Measurements from ENCODE around the gene STEEP1.
"Not testable (repeated sequence)": the region's sequence is repeated elsewhere in the genome, so short reads cannot be mapped to it uniquely, and the experiment has no call there.

Gene STEEP1

DNA sequence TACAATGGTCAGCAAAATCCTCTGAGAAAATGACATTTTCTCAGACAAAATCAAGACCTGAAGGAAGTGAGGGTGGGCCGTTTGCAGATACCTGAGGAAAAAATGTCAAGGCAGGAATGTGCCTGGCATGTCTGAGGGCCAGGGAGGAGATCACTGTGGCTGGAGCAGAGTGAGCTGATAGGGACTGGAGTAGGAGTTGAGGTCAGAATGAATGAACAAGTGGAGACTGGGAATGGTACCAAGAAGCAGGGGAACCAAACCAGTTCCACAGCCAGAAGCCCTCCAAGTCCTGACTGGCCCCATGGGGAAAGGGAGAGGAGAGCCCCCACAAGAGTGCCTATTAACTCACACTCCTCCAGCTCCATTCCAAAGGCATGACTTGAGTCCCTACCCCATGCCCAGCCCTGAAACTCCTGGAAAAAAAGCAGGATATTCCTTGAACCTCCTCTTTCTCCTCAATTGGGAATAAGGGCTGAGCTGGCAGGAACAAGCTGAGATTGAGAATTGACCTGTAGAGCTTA lies 41.5 kb downstream of the STEEP1 start:
- Histone ChIP-seq H3K4me3 (ENCODE audit: extremely low read depth, insufficient read depth, low read length, poor library complexity, severe bottlenecking) (no peak overlapping the region), H3K9me3 (ENCODE audit: control insufficient read depth, low read length) (no peaks in the 10 kb centered on the region), H3K27ac (ENCODE audit: low read depth, low read length, severe bottlenecking) (no peak overlapping the region), H3K36me3 (ENCODE audit: control insufficient read depth, insufficient read depth, low read length) (no peaks in the 10 kb centered on the region), H3K4me1 (ENCODE audit: control insufficient read depth, insufficient read depth, low read length, poor library complexity, severe bottlenecking) (no peaks in the 10 kb centered on the region)
- WGBS, 2 experiments (ENCODE audit: insufficient coverage in 2 of 2) = 86 to 100% methylated on average over 1 of the region's 1 CpG

DNA sequence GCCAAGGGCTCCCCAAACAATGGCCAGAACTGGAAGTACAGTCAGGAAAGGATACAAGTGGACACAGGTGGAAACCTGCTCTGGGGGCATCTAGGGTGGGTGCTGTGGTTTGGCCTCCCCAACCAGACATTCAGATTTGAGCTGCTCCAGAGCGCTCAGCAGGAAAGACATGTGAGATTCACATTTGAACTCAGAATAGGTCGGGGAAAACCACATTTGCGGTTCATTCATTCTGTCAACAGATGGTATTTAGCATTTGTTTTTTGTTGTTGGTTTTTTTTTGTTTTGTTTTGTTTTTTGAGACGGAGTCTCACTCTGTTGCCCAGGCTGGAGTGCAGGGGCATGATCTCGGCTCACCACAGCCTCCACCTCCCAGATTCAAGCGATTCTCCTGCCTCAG lies 44.0 kb downstream of the STEEP1 start:
- WGBS, 2 experiments (ENCODE audit: insufficient coverage in 2 of 2) = 100% methylated on average over 1 of the region's 6 CpGs; no CpG with 5 or more reads in 1 of the 2 experiments
- no peaks in the 10 kb centered on the region for H3K4me1 ChIP-seq (ENCODE audit: control insufficient read depth, insufficient read depth, low read length, poor library complexity, severe bottlenecking)
- H3K27ac ChIP-seq (ENCODE audit: low read depth, low read length, severe bottlenecking) = no peak overlapping the region
- H3K9me3 ChIP-seq (ENCODE audit: control insufficient read depth, low read length) = no peaks in the 10 kb centered on the region
- no peak overlapping the region for H3K4me3 ChIP-seq (ENCODE audit: extremely low read depth, insufficient read depth, low read length, poor library complexity, severe bottlenecking)
- no peaks in the 10 kb centered on the region for H3K36me3 ChIP-seq (ENCODE audit: control insufficient read depth, insufficient read depth, low read length)

DNA sequence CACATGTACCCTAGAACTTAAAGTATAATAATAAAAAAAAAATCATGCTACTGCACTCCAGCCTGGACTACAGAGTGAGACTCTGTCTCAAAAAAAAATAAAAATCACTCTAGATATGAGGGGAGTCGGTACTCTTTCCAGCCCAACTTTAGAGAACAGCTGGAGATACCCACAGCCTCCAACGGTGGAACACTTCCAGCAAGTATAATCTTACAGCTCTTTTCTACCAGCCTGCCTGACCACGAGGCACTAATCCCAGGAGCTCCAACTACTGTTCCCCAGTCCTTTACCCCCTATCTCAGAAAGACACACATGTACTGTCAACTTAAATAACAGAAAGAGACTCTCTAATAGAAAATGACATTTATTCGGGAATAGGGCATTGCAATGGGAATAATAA lies 46.8 kb downstream of the STEEP1 start:
- WGBS, 2 experiments (ENCODE audit: insufficient coverage in 2 of 2) = 100% methylated on average over 1 of the region's 4 CpGs; no CpG with 5 or more reads in 1 of the 2 experiments
- Histone ChIP-seq H3K36me3 (ENCODE audit: control insufficient read depth, insufficient read depth, low read length) (no peaks in the 10 kb centered on the region), H3K4me1 (ENCODE audit: control insufficient read depth, insufficient read depth, low read length, poor library complexity, severe bottlenecking) (no peaks in the 10 kb centered on the region)

DNA sequence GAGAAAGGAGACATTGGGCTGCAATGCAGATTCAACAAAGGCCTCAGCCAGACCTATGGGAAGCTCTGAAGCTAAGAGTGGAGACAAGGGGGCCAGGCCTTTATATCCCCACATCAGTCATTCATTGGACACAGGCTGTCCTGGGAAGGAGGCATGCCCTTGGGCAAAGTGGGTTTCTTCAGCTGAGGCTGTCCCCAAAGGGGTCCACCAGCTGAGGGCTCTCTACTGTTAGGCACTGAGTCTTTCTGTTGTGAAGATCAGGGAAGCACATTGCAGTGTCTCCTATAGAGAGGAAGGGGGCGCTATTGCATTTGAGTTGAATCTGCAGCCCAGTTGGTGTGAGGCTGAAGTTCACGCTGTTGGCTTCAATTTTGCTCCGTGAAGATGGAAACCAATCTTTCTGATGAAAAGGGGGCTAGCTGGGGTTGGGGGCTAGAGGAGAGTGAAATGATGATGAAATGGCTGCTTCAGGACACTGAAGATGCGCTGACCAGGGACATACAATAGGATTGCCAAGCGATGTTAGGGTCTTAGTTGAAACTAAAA lies 49.0 kb downstream of the STEEP1 start:
- H3K4me1 ChIP-seq (ENCODE audit: control insufficient read depth, insufficient read depth, low read length, poor library complexity, severe bottlenecking) = no peaks in the 10 kb centered on the region
- WGBS, 2 experiments (ENCODE audit: insufficient coverage in 2 of 2) = 28 to 50% methylated on average over 2 to 5 of the region's 5 CpGs
- H3K9me3 ChIP-seq (ENCODE audit: control insufficient read depth, low read length) = no peaks in the 10 kb centered on the region
- no peak overlapping the region for H3K27ac ChIP-seq (ENCODE audit: low read depth, low read length, severe bottlenecking)
- H3K36me3 ChIP-seq (ENCODE audit: control insufficient read depth, insufficient read depth, low read length) = no peaks in the 10 kb centered on the region
- no peak overlapping the region for H3K4me3 ChIP-seq (ENCODE audit: extremely low read depth, insufficient read depth, low read length, poor library complexity, severe bottlenecking)

More for the DNA sequence above, 46.8 kb downstream of the STEEP1 start:
- H3K4me3 ChIP-seq (ENCODE audit: extremely low read depth, insufficient read depth, low read length, poor library complexity, severe bottlenecking) = no peak overlapping the region
- no peaks in the 10 kb centered on the region for H3K9me3 ChIP-seq (ENCODE audit: control insufficient read depth, low read length)
- H3K27ac ChIP-seq (ENCODE audit: low read depth, low read length, severe bottlenecking) = no peak overlapping the region

DNA sequence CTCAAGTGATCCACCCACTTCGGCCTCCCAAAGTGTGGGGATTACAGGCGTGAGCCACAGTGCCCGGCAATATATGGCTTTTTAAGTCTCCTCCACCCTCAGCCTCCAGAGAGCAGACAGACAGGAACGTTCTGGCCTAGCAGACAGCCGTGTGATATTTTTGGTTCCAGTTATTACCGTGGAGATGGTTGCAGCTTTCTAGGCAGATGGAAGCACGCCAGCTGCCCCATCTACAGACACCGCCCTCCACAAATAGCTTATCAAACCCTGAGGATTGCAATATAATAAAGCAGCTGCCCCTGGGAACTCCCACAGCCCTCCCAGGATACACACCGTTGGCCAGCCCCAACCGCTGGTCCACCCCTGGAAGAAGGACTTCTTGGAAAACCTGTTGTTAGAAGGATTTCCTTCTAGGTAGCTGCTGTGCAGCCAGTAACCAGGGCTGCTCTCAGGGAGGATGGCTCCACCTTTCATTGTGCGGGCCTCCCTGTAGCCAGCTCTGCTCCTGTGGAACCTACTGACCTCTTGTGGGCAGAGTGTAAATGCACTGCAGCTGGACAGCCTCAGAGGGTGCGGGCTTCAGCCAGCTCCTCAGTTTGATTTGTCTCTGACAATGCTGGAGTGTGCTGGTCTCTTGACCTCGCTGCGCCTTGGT lies 52.9 kb downstream of the STEEP1 start:
- H3K4me1 ChIP-seq (ENCODE audit: control insufficient read depth, insufficient read depth, low read length, poor library complexity, severe bottlenecking) = peaks cover 3% of the 10 kb centered on the region
- H3K27ac ChIP-seq (ENCODE audit: low read depth, low read length, severe bottlenecking) = no peak overlapping the region
- H3K4me3 ChIP-seq (ENCODE audit: extremely low read depth, insufficient read depth, low read length, poor library complexity, severe bottlenecking) = no peak overlapping the region
- no peaks in the 10 kb centered on the region for H3K36me3 ChIP-seq (ENCODE audit: control insufficient read depth, insufficient read depth, low read length)
- H3K9me3 ChIP-seq (ENCODE audit: control insufficient read depth, low read length) = no peaks in the 10 kb centered on the region
- 38 to 50% methylated on average over 4 to 7 of the region's 14 CpGs for WGBS, 2 experiments (ENCODE audit: insufficient coverage in 2 of 2)

DNA sequence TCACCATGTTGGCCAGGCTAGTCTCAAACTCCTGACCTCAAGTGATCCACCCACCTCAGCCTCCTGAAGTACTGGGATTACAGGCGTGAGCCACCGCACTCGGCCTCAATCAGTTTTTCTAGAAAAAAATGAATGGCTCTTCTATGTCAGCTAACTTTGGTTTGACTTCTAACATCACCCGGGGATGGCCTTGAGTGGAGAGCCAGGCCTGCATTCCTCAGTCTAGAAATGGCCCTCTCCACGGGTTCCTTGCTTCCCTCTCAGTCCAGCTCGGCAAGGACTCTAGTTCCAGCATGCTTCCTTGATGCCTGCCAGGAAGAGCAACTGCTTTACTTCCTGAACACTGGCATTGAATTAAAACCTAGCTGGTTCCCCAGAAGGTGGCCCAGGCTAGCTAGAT lies 58.0 kb downstream of the STEEP1 start:
- H3K9me3 ChIP-seq (ENCODE audit: control insufficient read depth, low read length) = no peaks in the 10 kb centered on the region
- WGBS, 2 experiments (ENCODE audit: insufficient coverage in 2 of 2) = 90 to 100% methylated on average over 3 to 5 of the region's 6 CpGs
- no peak overlapping the region for H3K27ac ChIP-seq (ENCODE audit: low read depth, low read length, severe bottlenecking)
- H3K36me3 ChIP-seq (ENCODE audit: control insufficient read depth, insufficient read depth, low read length) = no peaks in the 10 kb centered on the region
- no peak overlapping the region for H3K4me3 ChIP-seq (ENCODE audit: extremely low read depth, insufficient read depth, low read length, poor library complexity, severe bottlenecking)
- peaks cover 18% of the 10 kb centered on the region for H3K4me1 ChIP-seq (ENCODE audit: control insufficient read depth, insufficient read depth, low read length, poor library complexity, severe bottlenecking)

DNA sequence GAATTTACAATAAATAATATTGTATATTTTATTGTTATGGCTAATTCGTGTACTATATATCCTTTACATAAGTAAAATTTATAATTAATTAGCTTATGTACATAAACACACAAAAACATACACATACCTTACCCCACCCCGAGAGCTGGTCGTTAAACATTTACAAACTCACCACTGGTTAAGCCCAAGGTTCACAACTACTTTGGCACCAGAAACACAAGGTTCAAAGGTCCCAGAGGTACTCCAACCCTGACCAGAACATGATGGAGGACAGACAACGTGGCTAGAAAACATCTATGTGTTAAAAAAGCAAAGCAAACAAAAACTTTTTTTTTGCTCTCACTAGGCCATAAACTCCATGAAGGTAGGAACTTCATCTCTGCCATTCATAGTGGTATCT lies 59.3 kb downstream of the STEEP1 start:
- WGBS, 2 experiments (ENCODE audit: insufficient coverage in 2 of 2) = 100% methylated on average over 1 of the region's 4 CpGs; no CpG with 5 or more reads in 1 of the 2 experiments
- Histone ChIP-seq H3K9me3 (ENCODE audit: control insufficient read depth, low read length) (no peaks in the 10 kb centered on the region), H3K4me1 (ENCODE audit: control insufficient read depth, insufficient read depth, low read length, poor library complexity, severe bottlenecking) (peaks cover 18% of the 10 kb centered on the region), H3K4me3 (ENCODE audit: extremely low read depth, insufficient read depth, low read length, poor library complexity, severe bottlenecking) (no peak overlapping the region), H3K36me3 (ENCODE audit: control insufficient read depth, insufficient read depth, low read length) (no peaks in the 10 kb centered on the region), H3K27ac (ENCODE audit: low read depth, low read length, severe bottlenecking) (no peak overlapping the region)

DNA sequence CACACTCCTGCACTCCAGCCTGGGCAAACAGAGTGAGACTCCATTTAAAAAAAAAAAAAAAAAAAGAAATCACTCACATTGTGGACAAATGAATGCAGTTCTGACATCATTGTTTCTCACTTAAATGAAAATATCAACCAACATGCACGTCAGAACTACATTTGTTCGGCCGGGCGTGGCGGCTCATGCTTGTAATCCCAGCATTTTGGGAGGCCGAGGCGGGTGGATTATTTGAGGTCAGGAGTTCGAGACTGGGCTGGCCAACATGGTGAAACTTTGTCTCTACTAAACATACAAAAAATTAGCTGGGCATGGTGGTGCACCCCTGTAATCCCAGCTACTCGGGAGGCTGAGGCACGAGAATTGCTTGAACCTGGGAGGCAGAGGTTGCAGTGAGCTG lies 60.1 kb downstream of the STEEP1 start:
- H3K9me3 ChIP-seq (ENCODE audit: control insufficient read depth, low read length); H3K36me3 ChIP-seq (ENCODE audit: control insufficient read depth, insufficient read depth, low read length); H3K27ac ChIP-seq (ENCODE audit: low read depth, low read length, severe bottlenecking); H3K4me3 ChIP-seq (ENCODE audit: extremely low read depth, insufficient read depth, low read length, poor library complexity, severe bottlenecking): not testable (repeated sequence)
- 83% methylated on average over 1 of the region's 10 CpGs; no CpG with 5 or more reads in 1 of the 2 experiments for WGBS, 2 experiments (ENCODE audit: insufficient coverage in 2 of 2)
- H3K4me1 ChIP-seq (ENCODE audit: control insufficient read depth, insufficient read depth, low read length, poor library complexity, severe bottlenecking) = peaks cover 18% of the 10 kb centered on the region

DNA sequence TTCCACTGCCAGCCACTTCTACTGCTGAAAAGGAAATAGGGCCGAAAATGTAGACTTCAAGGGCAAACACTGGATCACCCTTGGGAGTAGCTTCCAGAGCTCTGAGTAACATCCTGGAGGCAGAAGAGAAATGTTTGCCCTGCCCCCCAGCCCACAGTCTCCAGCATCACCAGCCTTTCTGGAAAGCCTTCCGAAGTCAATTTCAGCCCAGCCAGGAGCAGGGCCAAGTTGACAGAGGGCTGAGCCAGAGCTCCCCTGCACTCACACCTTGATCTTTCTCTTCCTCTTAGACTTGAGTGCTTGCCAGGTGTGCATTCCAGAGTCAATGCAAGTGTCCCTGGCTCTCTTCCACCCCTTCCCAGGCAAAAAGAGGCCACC lies 61.7 kb downstream of the STEEP1 start:
- peaks cover 18% of the 10 kb centered on the region for H3K4me1 ChIP-seq (ENCODE audit: control insufficient read depth, insufficient read depth, low read length, poor library complexity, severe bottlenecking)
- H3K4me3 ChIP-seq (ENCODE audit: extremely low read depth, insufficient read depth, low read length, poor library complexity, severe bottlenecking) = no peak overlapping the region
- no peaks in the 10 kb centered on the region for H3K36me3 ChIP-seq (ENCODE audit: control insufficient read depth, insufficient read depth, low read length)
- H3K9me3 ChIP-seq (ENCODE audit: control insufficient read depth, low read length) = no peaks in the 10 kb centered on the region
- 50% methylated on average over 1 of the region's 2 CpGs; no CpG with 5 or more reads in 1 of the 2 experiments for WGBS, 2 experiments (ENCODE audit: insufficient coverage in 2 of 2)
- peak overlapping the region; percentile 16 for H3K27ac ChIP-seq (ENCODE audit: low read depth, low read length, severe bottlenecking)

DNA sequence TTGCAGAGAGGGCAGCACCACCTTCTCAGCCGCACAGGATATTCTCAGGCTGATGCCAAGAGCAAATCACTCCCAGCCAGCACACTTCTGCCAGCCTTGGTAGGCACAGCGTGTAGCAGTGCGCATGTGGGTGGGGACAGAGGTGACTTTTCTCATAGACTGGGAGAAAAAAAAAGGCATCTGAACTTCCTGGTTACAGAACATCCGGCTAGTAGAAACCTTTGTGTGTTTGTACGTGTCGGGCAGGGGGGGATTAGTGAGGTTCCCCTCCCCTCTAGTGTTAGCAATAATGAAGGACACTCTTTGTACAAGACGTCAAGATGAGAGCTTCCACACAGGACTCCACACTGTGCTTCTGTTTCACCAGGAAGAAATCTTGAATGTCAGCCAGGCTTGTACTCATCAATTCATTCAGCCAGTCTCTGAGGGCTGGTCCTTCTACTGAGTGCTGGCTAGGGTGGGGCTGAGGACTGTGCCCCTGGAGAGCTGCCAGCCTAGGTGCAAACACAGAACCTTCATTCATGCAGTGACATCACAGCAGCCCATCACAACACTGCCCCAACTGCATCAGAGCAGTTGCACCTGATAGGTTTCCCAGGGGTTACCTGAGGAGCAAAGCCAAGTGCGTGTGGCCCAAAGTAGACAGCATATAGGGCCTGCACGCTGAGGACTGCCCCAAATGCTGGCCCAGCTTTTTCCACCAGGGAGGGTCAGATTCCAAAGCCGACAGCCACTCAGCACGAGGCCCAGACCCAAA lies 62.3 kb downstream of the STEEP1 start:
- peaks cover 18% of the 10 kb centered on the region for H3K4me1 ChIP-seq (ENCODE audit: control insufficient read depth, insufficient read depth, low read length, poor library complexity, severe bottlenecking)
- peak overlapping the region; percentile 64 for H3K27ac ChIP-seq (ENCODE audit: low read depth, low read length, severe bottlenecking)
- WGBS, 2 experiments (ENCODE audit: insufficient coverage in 2 of 2) = 87 to 100% methylated on average over 2 to 3 of the region's 11 CpGs
- no peak overlapping the region for H3K4me3 ChIP-seq (ENCODE audit: extremely low read depth, insufficient read depth, low read length, poor library complexity, severe bottlenecking)
- H3K36me3 ChIP-seq (ENCODE audit: control insufficient read depth, insufficient read depth, low read length) = no peaks in the 10 kb centered on the region
- no peaks in the 10 kb centered on the region for H3K9me3 ChIP-seq (ENCODE audit: control insufficient read depth, low read length)
